ENCODE data around the gene PDGFRA.

PDGFRA gene

GRCh38 chr4:54228961-54229501 is at the start of gene PDGFRA:
Gene PDGFRA, plus strand, starts transcription at chr4:54229293. Its CDS starts 29,476 bp downstream, at chr4:54258769.
- peaks cover 72 to 81% of the 10 kb centered on the region in 2 donors for H3K27me3 ChIP-seq (ENCODE audit: control insufficient read depth in 2 of 2, insufficient read depth in 2 of 2, low read length in 2 of 2)
- no peaks in the 10 kb centered on the region for H3K9me3 ChIP-seq (ENCODE audit: control insufficient read depth in 2 of 2, low read length in 2 of 2)
- no peaks in the 10 kb centered on the region for H3K36me3 ChIP-seq (ENCODE audit: control insufficient read depth in 2 of 2, insufficient read depth in 2 of 2, low read length in 2 of 2)
- peak within 1 kb of the TSS; percentile 62 to 67 for H3K27ac ChIP-seq (ENCODE audit: low read depth in 2 of 2, low read length in 2 of 2)
- peak within 1 kb of the TSS; percentile 47 to 61 for H3K9ac ChIP-seq (ENCODE audit: low read depth in 1 of 2, low read length in 2 of 2)
- peaks cover 29 to 33% of the 10 kb centered on the region in 2 donors for H3K4me1 ChIP-seq (ENCODE audit: control insufficient read depth in 2 of 2, insufficient read depth in 2 of 2, low read length in 2 of 2)
- peak within 1 kb of the TSS; percentile 55 to 64 for H3K4me3 ChIP-seq (ENCODE audit: low read length in 2 of 2)

- no peak overlapping the region for H3K9ac ChIP-seq (ENCODE audit: low read depth in 1 of 2, low read length in 2 of 2)
- H3K4me1 ChIP-seq (ENCODE audit: control insufficient read depth in 2 of 2, insufficient read depth in 2 of 2, low read length in 2 of 2), result no peaks in the 10 kb centered on the region
- no peaks in the 10 kb centered on the region for H3K9me3 ChIP-seq (ENCODE audit: control insufficient read depth in 2 of 2, low read length in 2 of 2)
- H3K4me3 ChIP-seq (ENCODE audit: low read length in 2 of 2), result no peak overlapping the region
- no peaks in the 10 kb centered on the region for H3K27me3 ChIP-seq (ENCODE audit: control insufficient read depth in 2 of 2, insufficient read depth in 2 of 2, low read length in 2 of 2)
- H3K36me3 ChIP-seq (ENCODE audit: control insufficient read depth in 2 of 2, insufficient read depth in 2 of 2, low read length in 2 of 2), result no peaks in the 10 kb centered on the region
- H3K27ac ChIP-seq (ENCODE audit: low read depth in 2 of 2, low read length in 2 of 2), result no peak overlapping the region
Observed at GRCh38 chr4:54184581-54184980, 44.5 kb upstream of the PDGFRA start.

DNA sequence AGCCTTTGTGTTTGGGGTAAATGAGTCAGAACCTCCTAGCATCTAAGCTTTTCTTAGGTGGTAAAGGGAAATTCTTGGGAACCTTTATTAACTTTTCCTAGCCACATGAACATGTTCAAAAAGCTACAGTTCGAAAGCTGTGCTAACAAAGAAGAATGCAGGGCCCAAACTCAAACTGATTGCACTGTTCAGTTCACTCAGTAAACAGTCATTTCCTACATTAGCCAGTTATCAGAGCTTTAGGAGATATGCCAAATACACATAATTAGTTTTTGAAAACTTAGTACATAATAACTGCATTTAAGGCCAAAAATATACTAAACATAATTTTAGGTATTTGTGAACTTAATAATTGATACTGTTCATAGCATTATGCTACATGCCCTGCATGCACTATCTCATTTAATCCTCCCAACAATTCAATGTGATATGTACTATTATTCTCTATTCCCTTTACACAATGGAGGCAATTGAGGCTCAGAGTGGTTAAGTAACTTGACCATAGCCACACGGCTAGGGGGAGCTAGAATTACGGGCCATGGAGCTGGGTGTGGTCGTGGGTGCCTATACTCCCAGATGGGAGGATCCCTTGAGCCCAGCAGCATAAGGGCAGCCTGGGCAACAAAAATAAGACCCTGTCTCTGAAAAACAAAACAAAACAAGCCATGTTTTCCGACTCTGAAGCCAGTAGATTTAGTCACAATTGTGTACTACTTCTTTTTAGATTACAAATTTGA is 43.9 kb upstream of the PDGFRA start:
- Histone ChIP-seq H3K4me3 (ENCODE audit: low read length in 2 of 2) (no peak overlapping the region), H3K36me3 (ENCODE audit: control insufficient read depth in 2 of 2, insufficient read depth in 2 of 2, low read length in 2 of 2) (no peaks in the 10 kb centered on the region), H3K9me3 (ENCODE audit: control insufficient read depth in 2 of 2, low read length in 2 of 2) (no peaks in the 10 kb centered on the region), H3K4me1 (ENCODE audit: control insufficient read depth in 2 of 2, insufficient read depth in 2 of 2, low read length in 2 of 2) (no peaks in the 10 kb centered on the region), H3K27ac (ENCODE audit: low read depth in 2 of 2, low read length in 2 of 2) (no peak overlapping the region), H3K9ac (ENCODE audit: low read depth in 1 of 2, low read length in 2 of 2) (no peak overlapping the region), H3K27me3 (ENCODE audit: control insufficient read depth in 2 of 2, insufficient read depth in 2 of 2, low read length in 2 of 2) (no peaks in the 10 kb centered on the region)

DNA sequence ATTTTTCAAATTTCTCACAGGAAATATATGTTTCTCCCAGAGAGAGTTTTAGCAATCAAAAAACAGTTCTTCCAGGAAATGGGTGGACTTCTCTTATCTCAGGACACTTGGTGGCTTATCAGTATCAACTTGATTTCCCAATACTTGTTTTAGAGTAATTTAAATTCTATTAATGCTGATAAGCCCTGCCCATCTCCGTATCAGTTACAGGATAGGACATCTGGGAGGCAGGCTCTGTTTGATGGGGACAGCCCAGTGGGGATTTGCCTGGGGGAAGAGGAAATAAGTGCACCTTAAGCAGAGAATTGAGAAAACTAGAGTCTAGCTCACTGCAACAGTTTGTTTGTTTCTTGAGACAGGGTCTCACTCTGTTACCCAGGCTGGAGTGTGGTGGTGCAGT is 43.2 kb upstream of the PDGFRA start:
- Histone ChIP-seq H3K4me1 (ENCODE audit: control insufficient read depth in 2 of 2, insufficient read depth in 2 of 2, low read length in 2 of 2) (no peaks in the 10 kb centered on the region), H3K36me3 (ENCODE audit: control insufficient read depth in 2 of 2, insufficient read depth in 2 of 2, low read length in 2 of 2) (no peaks in the 10 kb centered on the region), H3K27ac (ENCODE audit: low read depth in 2 of 2, low read length in 2 of 2) (no peak overlapping the region), H3K9me3 (ENCODE audit: control insufficient read depth in 2 of 2, low read length in 2 of 2) (no peaks in the 10 kb centered on the region), H3K9ac (ENCODE audit: low read depth in 1 of 2, low read length in 2 of 2) (no peak overlapping the region), H3K4me3 (ENCODE audit: low read length in 2 of 2) (no peak overlapping the region), H3K27me3 (ENCODE audit: control insufficient read depth in 2 of 2, insufficient read depth in 2 of 2, low read length in 2 of 2) (no peaks in the 10 kb centered on the region)

GRCh38 chr4:54186371-54186770 is 42.7 kb upstream of the PDGFRA start:
- Histone ChIP-seq H3K27ac (ENCODE audit: low read depth in 2 of 2, low read length in 2 of 2) (no peak overlapping the region), H3K27me3 (ENCODE audit: control insufficient read depth in 2 of 2, insufficient read depth in 2 of 2, low read length in 2 of 2) (no peaks in the 10 kb centered on the region), H3K4me3 (ENCODE audit: low read length in 2 of 2) (no peak overlapping the region), H3K9me3 (ENCODE audit: control insufficient read depth in 2 of 2, low read length in 2 of 2) (no peaks in the 10 kb centered on the region), H3K9ac (ENCODE audit: low read depth in 1 of 2, low read length in 2 of 2) (no peak overlapping the region), H3K36me3 (ENCODE audit: control insufficient read depth in 2 of 2, insufficient read depth in 2 of 2, low read length in 2 of 2) (no peaks in the 10 kb centered on the region), H3K4me1 (ENCODE audit: control insufficient read depth in 2 of 2, insufficient read depth in 2 of 2, low read length in 2 of 2) (no peaks in the 10 kb centered on the region)

GRCh38 chr4:54187148-54187547 is 41.9 kb upstream of the PDGFRA start:
- Histone ChIP-seq H3K36me3 (ENCODE audit: control insufficient read depth in 2 of 2, insufficient read depth in 2 of 2, low read length in 2 of 2) (no peaks in the 10 kb centered on the region), H3K9ac (ENCODE audit: low read depth in 1 of 2, low read length in 2 of 2) (no peak overlapping the region), H3K27ac (ENCODE audit: low read depth in 2 of 2, low read length in 2 of 2) (no peak overlapping the region), H3K9me3 (ENCODE audit: control insufficient read depth in 2 of 2, low read length in 2 of 2) (no peaks in the 10 kb centered on the region), H3K4me1 (ENCODE audit: control insufficient read depth in 2 of 2, insufficient read depth in 2 of 2, low read length in 2 of 2) (no peaks in the 10 kb centered on the region), H3K4me3 (ENCODE audit: low read length in 2 of 2) (no peak overlapping the region), H3K27me3 (ENCODE audit: control insufficient read depth in 2 of 2, insufficient read depth in 2 of 2, low read length in 2 of 2) (no peaks in the 10 kb centered on the region)

DNA sequence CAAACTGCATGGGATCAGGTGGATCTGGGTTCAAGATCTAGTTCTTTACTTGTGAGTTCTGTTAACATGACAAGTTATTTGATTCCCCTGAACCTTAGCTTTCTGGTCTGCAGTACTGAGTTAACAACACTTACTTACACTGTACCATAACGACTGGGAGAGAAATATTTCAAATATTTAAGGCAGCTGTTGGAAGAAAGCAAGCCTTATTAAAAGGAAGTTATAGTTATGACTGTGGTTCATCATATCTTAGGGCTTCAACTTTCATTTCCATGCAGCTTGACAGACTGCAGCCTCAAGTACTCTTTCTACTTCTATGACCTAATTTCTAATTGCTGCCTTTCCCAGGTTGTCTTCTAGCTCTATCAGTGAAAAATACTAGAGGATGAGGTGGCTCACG is 40.0 kb upstream of the PDGFRA start:
- no peak overlapping the region for H3K4me3 ChIP-seq (ENCODE audit: low read length in 2 of 2)
- H3K9me3 ChIP-seq (ENCODE audit: control insufficient read depth in 2 of 2, low read length in 2 of 2), result no peaks in the 10 kb centered on the region
- H3K9ac ChIP-seq (ENCODE audit: low read depth in 1 of 2, low read length in 2 of 2), result no peak overlapping the region
- no peaks in the 10 kb centered on the region for H3K4me1 ChIP-seq (ENCODE audit: control insufficient read depth in 2 of 2, insufficient read depth in 2 of 2, low read length in 2 of 2)
- H3K27me3 ChIP-seq (ENCODE audit: control insufficient read depth in 2 of 2, insufficient read depth in 2 of 2, low read length in 2 of 2), result no peaks in the 10 kb centered on the region
- H3K27ac ChIP-seq (ENCODE audit: low read depth in 2 of 2, low read length in 2 of 2), result no peak overlapping the region
- H3K36me3 ChIP-seq (ENCODE audit: control insufficient read depth in 2 of 2, insufficient read depth in 2 of 2, low read length in 2 of 2), result no peaks in the 10 kb centered on the region

- Histone ChIP-seq H3K9me3 (ENCODE audit: control insufficient read depth in 2 of 2, low read length in 2 of 2) (no peaks in the 10 kb centered on the region), H3K27ac (ENCODE audit: low read depth in 2 of 2, low read length in 2 of 2) (no peak overlapping the region), H3K36me3 (ENCODE audit: control insufficient read depth in 2 of 2, insufficient read depth in 2 of 2, low read length in 2 of 2) (no peaks in the 10 kb centered on the region), H3K4me1 (ENCODE audit: control insufficient read depth in 2 of 2, insufficient read depth in 2 of 2, low read length in 2 of 2) (no peaks in the 10 kb centered on the region), H3K27me3 (ENCODE audit: control insufficient read depth in 2 of 2, insufficient read depth in 2 of 2, low read length in 2 of 2) (no peaks in the 10 kb centered on the region), H3K4me3 (ENCODE audit: low read length in 2 of 2) (no peak overlapping the region), H3K9ac (ENCODE audit: low read depth in 1 of 2, low read length in 2 of 2) (no peak overlapping the region)
Observed at GRCh38 chr4:54192811-54193210, 36.3 kb upstream of the PDGFRA start.

DNA sequence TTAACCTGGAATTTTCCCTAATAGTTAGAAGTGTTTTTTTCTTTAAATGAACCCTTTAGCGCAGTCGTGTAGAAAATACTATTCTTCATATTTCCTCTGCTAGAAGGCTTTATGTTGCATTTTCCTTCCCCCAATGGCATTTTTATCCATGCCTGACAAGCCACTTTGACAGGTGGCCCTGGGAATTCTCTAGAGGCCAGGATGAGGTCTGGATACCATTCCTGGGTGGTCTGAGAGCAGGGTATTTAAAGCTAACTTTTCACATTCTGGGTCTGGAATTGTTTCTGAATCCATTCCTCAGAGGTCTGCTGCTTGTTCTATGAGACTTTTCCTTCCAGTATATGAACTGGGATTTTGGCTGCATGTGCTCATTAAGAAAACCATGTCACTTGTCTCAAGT is 31.2 kb upstream of the PDGFRA start:
- no peaks in the 10 kb centered on the region for H3K36me3 ChIP-seq (ENCODE audit: control insufficient read depth in 2 of 2, insufficient read depth in 2 of 2, low read length in 2 of 2)
- no peaks in the 10 kb centered on the region for H3K4me1 ChIP-seq (ENCODE audit: control insufficient read depth in 2 of 2, insufficient read depth in 2 of 2, low read length in 2 of 2)
- H3K27ac ChIP-seq (ENCODE audit: low read depth in 2 of 2, low read length in 2 of 2), result no peak overlapping the region
- H3K4me3 ChIP-seq (ENCODE audit: low read length in 2 of 2), result no peak overlapping the region
- no peaks in the 10 kb centered on the region for H3K27me3 ChIP-seq (ENCODE audit: control insufficient read depth in 2 of 2, insufficient read depth in 2 of 2, low read length in 2 of 2)
- no peak overlapping the region for H3K9ac ChIP-seq (ENCODE audit: low read depth in 1 of 2, low read length in 2 of 2)
- no peaks in the 10 kb centered on the region for H3K9me3 ChIP-seq (ENCODE audit: control insufficient read depth in 2 of 2, low read length in 2 of 2)

- Histone ChIP-seq H3K36me3 (ENCODE audit: control insufficient read depth in 2 of 2, insufficient read depth in 2 of 2, low read length in 2 of 2) (no peaks in the 10 kb centered on the region), H3K9ac (ENCODE audit: low read depth in 1 of 2, low read length in 2 of 2) (no peak overlapping the region)
Observed at GRCh38 chr4:54199919-54200318, 29.2 kb upstream of the PDGFRA start.

More at GRCh38 chr4:54199919-54200318, 29.2 kb upstream of the PDGFRA start:
- Histone ChIP-seq H3K27me3 (ENCODE audit: control insufficient read depth in 2 of 2, insufficient read depth in 2 of 2, low read length in 2 of 2) (no peaks in the 10 kb centered on the region), H3K27ac (ENCODE audit: low read depth in 2 of 2, low read length in 2 of 2) (no peak overlapping the region), H3K4me3 (ENCODE audit: low read length in 2 of 2) (no peak overlapping the region), H3K9me3 (ENCODE audit: control insufficient read depth in 2 of 2, low read length in 2 of 2) (no peaks in the 10 kb centered on the region), H3K4me1 (ENCODE audit: control insufficient read depth in 2 of 2, insufficient read depth in 2 of 2, low read length in 2 of 2) (no peaks in the 10 kb centered on the region)

Measured in mucosa of rectum (tissue), 2 donors.